ENCODE results near the gene TBL3.

The TBL3 gene

GRCh38 chr16:2023092-2024031 is 51.5 kb downstream of the TBL3 start:
- peak; percentile 97 for DNase-seq

- DNase-seq: no peak
These were observed 52.2 kb downstream of the TBL3 start for GRCh38 chr16:2024032-2024420.

DNA sequence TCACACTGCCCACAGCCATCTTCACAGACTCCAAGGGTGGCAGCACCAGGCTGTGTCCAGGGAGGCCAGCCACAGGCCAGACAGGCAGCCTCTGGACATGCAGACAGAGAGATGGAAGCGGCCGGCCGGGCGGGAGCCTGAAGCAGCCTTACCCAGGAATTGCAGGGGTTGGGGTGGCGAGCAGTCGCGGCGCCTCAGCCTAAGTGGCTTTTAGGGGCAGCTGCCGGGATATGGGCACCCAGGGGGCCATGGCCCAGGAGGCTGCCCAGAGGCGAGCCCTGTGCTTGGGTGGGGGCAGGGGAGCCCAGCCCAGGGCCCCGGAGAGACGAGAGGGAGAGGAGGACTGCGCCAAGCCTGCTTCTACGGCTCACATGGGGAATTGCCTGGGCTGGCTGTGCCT is 53.4 kb downstream of the TBL3 start:
- DNase-seq: no peak

GRCh38 chr16:2025878-2026460 is 54.1 kb downstream of the TBL3 start:
- DNase-seq: no peak

- DNase-seq: no peak
These were observed 54.7 kb downstream of the TBL3 start, which contains the start of gene NHERF2 for GRCh38 chr16:2026461-2027023. NHERF2 (plus strand) TSS chr16:2026902; CDS start chr16:2027006, 104 bp downstream.

DNA sequence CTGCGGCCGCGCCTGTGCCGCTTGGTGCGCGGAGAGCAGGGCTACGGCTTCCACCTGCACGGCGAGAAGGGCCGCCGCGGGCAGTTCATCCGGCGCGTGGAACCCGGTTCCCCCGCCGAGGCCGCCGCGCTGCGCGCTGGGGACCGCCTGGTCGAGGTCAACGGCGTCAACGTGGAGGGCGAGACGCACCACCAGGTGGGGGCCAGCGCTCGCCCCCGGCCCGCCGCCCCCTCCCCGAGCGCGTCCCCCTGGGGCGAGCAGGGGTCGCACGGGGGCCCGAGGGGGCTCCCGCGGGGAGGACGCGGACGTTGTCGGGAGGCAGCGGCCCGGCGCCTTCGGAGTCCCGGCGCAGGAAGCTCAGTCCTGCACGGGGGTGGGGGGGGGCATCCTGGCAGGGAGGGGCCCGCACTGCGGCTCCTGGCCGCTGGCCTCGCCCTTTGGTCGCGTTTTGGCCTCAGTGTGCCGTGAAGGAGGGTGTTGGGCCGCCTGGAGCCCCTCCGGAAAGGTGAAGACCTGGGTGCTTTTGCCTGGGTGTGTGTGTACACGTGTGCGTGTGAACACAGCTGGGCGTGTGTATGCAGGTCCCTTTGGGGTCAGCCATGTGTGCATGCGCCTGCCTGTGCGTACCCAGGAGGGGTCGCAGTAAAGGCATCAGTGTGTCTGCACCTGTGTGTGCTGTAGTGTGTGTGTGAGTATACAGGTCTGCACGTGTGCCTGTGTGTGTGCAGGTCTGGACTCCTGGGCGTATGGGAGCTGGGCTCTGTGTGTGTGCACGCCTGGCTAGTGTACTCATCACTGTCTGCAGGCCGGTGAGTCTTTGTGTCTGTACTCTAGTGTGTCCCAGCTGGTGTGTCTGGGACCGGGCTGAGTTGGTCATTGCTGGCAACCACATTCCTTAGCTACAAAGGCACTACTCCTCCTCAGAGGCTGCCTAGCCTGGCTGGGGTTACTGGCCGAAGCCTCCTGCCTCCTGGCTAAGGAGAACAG is 55.5 kb downstream of the TBL3 start:
- no peak for DNase-seq

- no peak for DNase-seq
These were observed 56.3 kb downstream of the TBL3 start for GRCh38 chr16:2028146-2028545.

DNA sequence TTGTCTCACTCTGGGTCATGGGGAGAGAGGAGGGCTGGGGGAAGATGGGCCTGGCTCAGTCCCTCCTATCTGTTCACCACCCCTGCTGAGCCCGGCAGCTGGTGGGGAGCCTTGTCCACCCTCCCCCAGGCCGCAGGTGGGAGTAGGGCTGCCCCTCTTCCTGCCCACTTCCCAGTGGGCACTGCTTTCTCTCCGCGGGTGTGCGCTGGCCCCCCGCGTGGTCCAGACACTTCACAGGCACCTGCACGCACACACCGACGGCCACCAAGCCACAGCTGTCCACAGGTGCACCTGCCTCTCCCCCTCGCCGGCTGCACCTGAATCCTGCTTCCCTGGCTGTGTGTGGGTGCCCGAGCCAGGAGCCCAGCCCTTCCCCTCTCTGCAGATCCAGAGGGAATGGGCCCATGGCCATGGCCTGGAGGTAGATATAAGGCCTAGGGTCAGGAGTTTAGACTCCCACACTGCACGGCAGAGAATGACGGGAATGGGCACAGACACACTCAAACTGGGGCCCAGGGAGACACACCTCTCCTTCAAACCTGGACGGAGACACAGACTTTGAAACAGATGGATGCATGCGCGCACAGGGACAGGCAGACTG is 56.9 kb downstream of the TBL3 start:
- no peak for DNase-seq

DNA sequence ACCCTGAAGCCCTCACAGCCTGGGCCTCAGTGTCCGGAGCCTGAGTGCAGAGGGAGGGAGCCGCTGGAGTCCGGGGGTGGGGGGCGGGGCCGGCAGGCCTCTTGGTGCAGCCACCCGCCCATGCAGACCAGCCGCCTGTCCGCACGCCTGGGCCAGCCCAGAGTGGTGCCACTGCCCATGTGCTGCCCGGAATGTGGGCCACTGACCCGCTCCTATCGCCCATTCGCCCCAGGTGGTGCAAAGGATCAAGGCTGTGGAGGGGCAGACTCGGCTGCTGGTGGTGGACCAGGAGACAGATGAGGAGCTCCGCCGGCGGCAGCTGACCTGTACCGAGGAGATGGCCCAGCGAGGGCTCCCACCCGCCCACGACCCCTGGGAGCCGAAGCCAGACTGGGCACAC is 57.5 kb downstream of the TBL3 start:
- DNase-seq: no peak

DNA sequence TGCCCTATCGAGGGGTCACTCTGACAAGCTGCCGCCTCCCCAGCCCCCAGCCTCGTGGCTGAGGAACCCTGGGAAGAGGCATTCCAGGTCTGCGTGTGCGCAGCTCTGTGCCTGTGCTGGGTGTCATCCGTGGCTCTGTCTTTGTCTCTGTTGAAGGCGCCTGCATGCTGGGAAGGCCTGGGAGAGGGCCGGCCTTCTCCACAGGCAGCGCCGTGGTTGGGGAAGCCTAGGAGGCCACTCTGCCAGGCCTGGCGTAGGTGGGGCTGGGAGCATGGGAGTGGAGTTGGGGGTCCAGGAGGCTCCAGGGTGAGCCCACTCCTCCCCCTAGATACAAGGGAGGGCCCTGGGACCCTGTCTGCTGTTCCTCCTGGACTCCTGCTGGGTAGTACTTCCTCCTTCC is 58.2 kb downstream of the TBL3 start:
- DNase-seq: no peak

DNA sequence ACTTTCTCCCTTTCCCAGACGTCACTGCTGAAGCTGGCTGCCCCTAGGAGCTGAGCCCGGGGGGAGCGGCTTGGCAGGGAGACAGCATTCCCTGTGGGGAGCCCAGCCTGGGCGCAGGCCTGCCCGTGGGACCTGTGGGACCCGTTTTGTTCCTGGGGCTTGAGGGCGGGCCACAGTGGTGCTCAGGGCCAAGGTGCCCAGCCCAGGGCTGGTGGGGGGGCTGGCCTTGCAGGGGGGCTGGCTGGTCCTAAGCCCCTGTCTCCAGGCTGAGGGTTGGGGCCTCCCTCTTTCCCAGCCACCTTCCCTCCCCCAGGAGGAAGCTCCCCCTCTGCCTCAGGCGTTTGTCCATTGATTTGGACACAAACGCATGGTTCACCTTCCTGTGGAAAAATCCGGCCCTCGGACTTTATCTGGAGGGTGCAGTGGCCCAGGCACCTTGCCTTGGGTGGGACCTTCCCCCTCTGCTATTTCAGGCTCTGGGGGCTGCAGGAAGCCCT is 59.3 kb downstream of the TBL3 start:
- no peak for DNase-seq
